Uterus (tissue), 2 donors: ENCODE results near the gene SIMC1.
"Not testable (repeated sequence)": the region's sequence is repeated elsewhere in the genome, so short reads cannot be mapped to it uniquely, and the experiment has no call there.

ENCODE experiments used
- CTCF ChIP-seq, 4 experiments: fragments of 200-600 bp in 2 of 4; fragments of 450-650 bp in 2 of 4; sonication (generic) in 2 of 4; IDR thresholded peaks; one replicate each; pipeline ENCODE4 v1.5.1; 2016 to 2019; ENCODE audit warnings: antibody characterized with exemption in 4 of 4, mild to moderate bottlenecking in 2 of 4, moderate library complexity in 1 of 4
- POLR2A ChIP-seq, 2 donors: fragments of 450-650 bp; IDR thresholded peaks; one replicate each; pipeline ENCODE4 v1.6.1; 2016; ENCODE audit warnings: antibody characterized with exemption in 2 of 2, mild to moderate bottlenecking in 1 of 2, moderate library complexity in 1 of 2

- TF ChIP-seq CTCF, POLR2A (IDR thresholded peaks at IDR 0.05): not testable (repeated sequence)
These were observed 7.3 kb downstream of the SIMC1 start for GRCh38 chr5:176245489-176245888.
